Thoracic aorta (tissue), 2 donors: Measurements from ENCODE around the gene PSMD2. TPM values are rescaled to one million over a fixed set of nuclear protein-coding genes. Genes with fewer than 3 reads are reported as not detected.

ENCODE experiments used
- ATAC-seq: fragments of 150-250 bp; one replicate; pipeline ENCODE4 v1.8.0; 2017; ENCODE audit warnings: low read depth; ENCODE audit not compliant: insufficient number of reproducible peaks, low FRiP score
- DNase-seq: peaks from one replicate; pipeline ENCODE4 v3.0.0-alpha.2; 2020; ENCODE audit warnings: low spot score
- H3K27ac ChIP-seq, 2 donors: fragments of 200-600 bp; sonication (generic); 1 replicate in 1 of 2; 2 replicates in 1 of 2; pipeline ENCODE4 v1.5.1; 2016; ENCODE audit warnings: mild to moderate bottlenecking in 2 of 2, moderate library complexity in 2 of 2
- H3K27me3 ChIP-seq: fragments of 200-600 bp; sonication (generic); replicated peaks from 2 replicates; pipeline ENCODE4 v1.6.0; 2016; ENCODE audit warnings: mild to moderate bottlenecking; ENCODE audit not compliant: insufficient read depth
- H3K36me3 ChIP-seq: fragments of 200-600 bp; sonication (generic); one replicate; pipeline ENCODE4 v1.5.1; 2016
- H3K4me1 ChIP-seq, 2 donors: fragments of 200-600 bp; sonication (generic); 1 replicate in 1 of 2; 2 replicates in 1 of 2; pipeline versions ENCODE4 v1.5.1 to v1.6.0; 2016; ENCODE audit warnings: low read depth in 2 of 2, mild to moderate bottlenecking in 1 of 2; ENCODE audit not compliant: control insufficient read depth in 1 of 2
- H3K4me3 ChIP-seq: fragments of 200-600 bp; sonication (generic); 2 replicates; pipeline ENCODE4 v1.5.1; 2016; ENCODE audit warnings: mild to moderate bottlenecking
- H3K9me3 ChIP-seq: fragments of 200-600 bp; sonication (generic); 2 replicates; pipeline ENCODE4 v1.5.1; 2016
- CTCF ChIP-seq: fragments of 200-600 bp; sonication (generic); IDR thresholded peaks from one replicate; pipeline ENCODE4 v1.5.1; 2019; ENCODE audit warnings: antibody characterized with exemption
- total RNA-seq, 2 donors: library from RNA; depleted of rRNA; stranded (reverse); fragments of >200 nt; gene quantifications; one replicate each; pipeline versions ENCODE4 v1.1.0 to v1.2.3, GENCODE V29; 2016

The PSMD2 gene
- total RNA-seq, 2 donors from 2014 or later, result 160 to 213 TPM

- H3K9me3 ChIP-seq, result no peaks in the 10 kb centered on the region
- H3K4me1 ChIP-seq, result peaks cover 6 to 17% of the 10 kb centered on the region in 2 donors
- no peaks in the 10 kb centered on the region for H3K27me3 ChIP-seq
- H3K4me3 ChIP-seq, result no peak overlapping the region
- peaks cover 98% of the 10 kb centered on the region for H3K36me3 ChIP-seq
- DNase-seq, result no peak
- TF ChIP-seq CTCF, result no peak
- ATAC-seq, result no peak
- H3K27ac ChIP-seq, result no peak overlapping the region
These were observed 26.2 kb downstream of the PSMD2 start for GRCh38 chr3:184325269-184325668.

- no peak for TF ChIP-seq CTCF
- no peak overlapping the region for H3K4me3 ChIP-seq
- no peaks in the 10 kb centered on the region for H3K9me3 ChIP-seq
- H3K4me1 ChIP-seq, result peaks cover under 1 to 12% of the 10 kb centered on the region in 2 donors
- ATAC-seq, result no peak
- H3K27ac ChIP-seq, result no peak overlapping the region
- DNase-seq, result no peak
- no peaks in the 10 kb centered on the region for H3K27me3 ChIP-seq
- peaks cover 97% of the 10 kb centered on the region for H3K36me3 ChIP-seq
These were observed 26.8 kb downstream of the PSMD2 start for GRCh38 chr3:184325715-184326369.

- Histone ChIP-seq H3K27me3 (no peaks in the 10 kb centered on the region), H3K36me3 (peaks cover 97% of the 10 kb centered on the region), H3K4me3 (no peak overlapping the region), H3K27ac (no peak overlapping the region), H3K9me3 (no peaks in the 10 kb centered on the region), H3K4me1 (peaks cover 0 to 4% of the 10 kb centered on the region in 2 donors)
- TF ChIP-seq CTCF, result no peak
- ATAC-seq (no peak), DNase-seq (no peak)
These were observed 28.1 kb downstream of the PSMD2 start for GRCh38 chr3:184327171-184327570.

- Histone ChIP-seq H3K4me1 (peaks cover 0 to 3% of the 10 kb centered on the region in 2 donors), H3K27ac (no peak overlapping the region)
These were observed 29.5 kb downstream of the PSMD2 start for GRCh38 chr3:184328516-184328915.

More at GRCh38 chr3:184328516-184328915, 29.5 kb downstream of the PSMD2 start:
- no peaks in the 10 kb centered on the region for H3K27me3 ChIP-seq
- ATAC-seq (no peak), DNase-seq (no peak)
- TF ChIP-seq CTCF, result no peak
- H3K36me3 ChIP-seq, result peaks cover 96% of the 10 kb centered on the region
- no peak overlapping the region for H3K4me3 ChIP-seq
- no peaks in the 10 kb centered on the region for H3K9me3 ChIP-seq
